ENCODE results near the gene TNRC18.
"Not testable (repeated sequence)": the region's sequence is repeated elsewhere in the genome, so short reads cannot be mapped to it uniquely, and the experiment has no call there.

Gene TNRC18

GRCh38 chr7:5279734-5280133 is 143.9 kb downstream of the TNRC18 start:
- peaks cover 41% of the 10 kb centered on the region for H3K27me3 ChIP-seq (ENCODE audit: insufficient read depth, low read depth)
- H3K4me1 ChIP-seq (ENCODE audit: low read depth, poor library complexity, severe bottlenecking) = no peaks in the 10 kb centered on the region
- H2AFZ ChIP-seq (ENCODE audit: low read depth) = no peak overlapping the region
- no peak overlapping the region for H3K4me2 ChIP-seq
- no peak overlapping the region for H3K4me3 ChIP-seq (IDR thresholded peaks at IDR 0.05; ENCODE audit: insufficient read depth, low read depth, low read length)
- TF ChIP-seq CTCF (conservative IDR thresholded peaks at IDR 0.05; ENCODE audit: low read depth, low read length) = no peak
- H3K79me2 ChIP-seq (ENCODE audit: insufficient read depth, low read depth) = no peaks in the 10 kb centered on the region
- H3K27ac ChIP-seq = no peak overlapping the region
- H3K36me3 ChIP-seq (ENCODE audit: insufficient read depth) = no peaks in the 10 kb centered on the region
- no peaks in the 10 kb centered on the region for H4K20me1 ChIP-seq (ENCODE audit: insufficient read depth)
- no peak overlapping the region for H3K9ac ChIP-seq

- Histone ChIP-seq H3K4me2 (no peak overlapping the region), H3K27me3 (ENCODE audit: insufficient read depth, low read depth) (peaks cover 32% of the 10 kb centered on the region; the same call in 1 of the 2 replicates), H2AFZ (ENCODE audit: low read depth) (no peak overlapping the region), H3K27ac (no peak overlapping the region), H3K36me3 (ENCODE audit: insufficient read depth) (no peaks in the 10 kb centered on the region), H4K20me1 (ENCODE audit: insufficient read depth) (no peaks in the 10 kb centered on the region), H3K79me2 (ENCODE audit: insufficient read depth, low read depth) (no peaks in the 10 kb centered on the region), H3K4me1 (ENCODE audit: low read depth, poor library complexity, severe bottlenecking) (no peaks in the 10 kb centered on the region), H3K9ac (no peak overlapping the region), H3K4me3 (IDR thresholded peaks at IDR 0.05; ENCODE audit: insufficient read depth, low read depth, low read length) (no peak overlapping the region)
- TF ChIP-seq CTCF (conservative IDR thresholded peaks at IDR 0.05; ENCODE audit: low read depth, low read length) = no peak
These were observed 144.9 kb downstream of the TNRC18 start for GRCh38 chr7:5278766-5279165.

- H3K9ac ChIP-seq = no peak overlapping the region
- TF ChIP-seq CTCF (conservative IDR thresholded peaks at IDR 0.05; ENCODE audit: low read depth, low read length) = no peak
- no peak overlapping the region for H3K4me3 ChIP-seq (IDR thresholded peaks at IDR 0.05; ENCODE audit: insufficient read depth, low read depth, low read length)
- no peaks in the 10 kb centered on the region for H3K79me2 ChIP-seq (ENCODE audit: insufficient read depth, low read depth)
- H4K20me1 ChIP-seq (ENCODE audit: insufficient read depth) = no peaks in the 10 kb centered on the region
- H3K27me3 ChIP-seq (ENCODE audit: insufficient read depth, low read depth) = peaks cover 27% of the 10 kb centered on the region; the same call in 1 of the 2 replicates
- no peaks in the 10 kb centered on the region for H3K36me3 ChIP-seq (ENCODE audit: insufficient read depth)
- H3K4me2 ChIP-seq = no peak overlapping the region
- no peak overlapping the region for H3K27ac ChIP-seq
- no peaks in the 10 kb centered on the region for H3K4me1 ChIP-seq (ENCODE audit: low read depth, poor library complexity, severe bottlenecking)
- no peak overlapping the region for H2AFZ ChIP-seq (ENCODE audit: low read depth)
These were observed 147.0 kb downstream of the TNRC18 start for GRCh38 chr7:5276611-5277010.

- peaks cover 29% of the 10 kb centered on the region; the same call in 1 of the 2 replicates for H3K27me3 ChIP-seq (ENCODE audit: insufficient read depth, low read depth)
- not testable (repeated sequence) for H3K4me1 ChIP-seq (ENCODE audit: low read depth, poor library complexity, severe bottlenecking); H4K20me1 ChIP-seq (ENCODE audit: insufficient read depth); H3K4me3 ChIP-seq (IDR thresholded peaks at IDR 0.05; ENCODE audit: insufficient read depth, low read depth, low read length); H3K4me2 ChIP-seq; H3K79me2 ChIP-seq (ENCODE audit: insufficient read depth, low read depth); H3K27ac ChIP-seq; H3K36me3 ChIP-seq (ENCODE audit: insufficient read depth); H3K9ac ChIP-seq; H2AFZ ChIP-seq (ENCODE audit: low read depth)
These were observed 147.5 kb downstream of the TNRC18 start for GRCh38 chr7:5276123-5276522.

GRCh38 chr7:5275510-5275909 is 148.1 kb downstream of the TNRC18 start:
- not testable (repeated sequence) for H4K20me1 ChIP-seq (ENCODE audit: insufficient read depth); H3K4me2 ChIP-seq; H3K79me2 ChIP-seq (ENCODE audit: insufficient read depth, low read depth); H3K4me3 ChIP-seq (IDR thresholded peaks at IDR 0.05; ENCODE audit: insufficient read depth, low read depth, low read length); H3K4me1 ChIP-seq (ENCODE audit: low read depth, poor library complexity, severe bottlenecking); H2AFZ ChIP-seq (ENCODE audit: low read depth); H3K9ac ChIP-seq; H3K27ac ChIP-seq; H3K36me3 ChIP-seq (ENCODE audit: insufficient read depth)
- peaks cover 29% of the 10 kb centered on the region; the same call in 1 of the 2 replicates for H3K27me3 ChIP-seq (ENCODE audit: insufficient read depth, low read depth)

GRCh38 chr7:5274985-5275431 is 148.6 kb downstream of the TNRC18 start:
- H3K79me2 ChIP-seq (ENCODE audit: insufficient read depth, low read depth); H2AFZ ChIP-seq (ENCODE audit: low read depth); H3K9ac ChIP-seq; H3K4me1 ChIP-seq (ENCODE audit: low read depth, poor library complexity, severe bottlenecking); H3K36me3 ChIP-seq (ENCODE audit: insufficient read depth); H3K4me2 ChIP-seq; H3K4me3 ChIP-seq (IDR thresholded peaks at IDR 0.05; ENCODE audit: insufficient read depth, low read depth, low read length); H3K27ac ChIP-seq; H4K20me1 ChIP-seq (ENCODE audit: insufficient read depth): not testable (repeated sequence)
- peaks cover 29% of the 10 kb centered on the region; the same call in 1 of the 2 replicates for H3K27me3 ChIP-seq (ENCODE audit: insufficient read depth, low read depth)

Measured in KMS-11 (cell line).